GM19023 (cell line): ENCODE results near the gene TMPRSS6.

Experiments used
- ATAC-seq: cut with Tn5 transposase; IDR thresholded peaks from one replicate; pipeline ENCODE4 v1.9.1; 2021; ENCODE audit warnings: mild to moderate bottlenecking, moderate library complexity; ENCODE audit not compliant: unreplicated experiment

The TMPRSS6 gene

DNA sequence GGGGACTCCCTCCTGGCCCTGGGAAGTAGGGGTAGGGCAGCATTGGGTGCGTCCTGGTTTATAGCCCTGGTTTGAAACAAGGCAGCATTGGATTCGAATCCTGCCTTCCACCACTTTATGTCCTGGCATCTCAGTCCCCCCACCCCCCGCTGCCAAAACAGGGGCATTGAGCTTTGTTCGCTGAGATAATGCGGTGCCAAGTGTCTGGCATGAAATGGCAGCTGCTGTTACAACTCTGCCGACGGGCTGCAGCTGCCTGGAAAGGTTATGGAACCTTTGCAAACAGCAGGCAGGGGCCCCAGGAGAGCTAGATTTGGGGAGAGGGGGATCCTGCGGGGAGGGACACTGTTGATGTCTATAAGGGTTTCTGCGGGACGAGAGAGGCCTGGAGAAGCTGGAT is 92.2 kb downstream of the TMPRSS6 start:
- ATAC-seq: no peak

DNA sequence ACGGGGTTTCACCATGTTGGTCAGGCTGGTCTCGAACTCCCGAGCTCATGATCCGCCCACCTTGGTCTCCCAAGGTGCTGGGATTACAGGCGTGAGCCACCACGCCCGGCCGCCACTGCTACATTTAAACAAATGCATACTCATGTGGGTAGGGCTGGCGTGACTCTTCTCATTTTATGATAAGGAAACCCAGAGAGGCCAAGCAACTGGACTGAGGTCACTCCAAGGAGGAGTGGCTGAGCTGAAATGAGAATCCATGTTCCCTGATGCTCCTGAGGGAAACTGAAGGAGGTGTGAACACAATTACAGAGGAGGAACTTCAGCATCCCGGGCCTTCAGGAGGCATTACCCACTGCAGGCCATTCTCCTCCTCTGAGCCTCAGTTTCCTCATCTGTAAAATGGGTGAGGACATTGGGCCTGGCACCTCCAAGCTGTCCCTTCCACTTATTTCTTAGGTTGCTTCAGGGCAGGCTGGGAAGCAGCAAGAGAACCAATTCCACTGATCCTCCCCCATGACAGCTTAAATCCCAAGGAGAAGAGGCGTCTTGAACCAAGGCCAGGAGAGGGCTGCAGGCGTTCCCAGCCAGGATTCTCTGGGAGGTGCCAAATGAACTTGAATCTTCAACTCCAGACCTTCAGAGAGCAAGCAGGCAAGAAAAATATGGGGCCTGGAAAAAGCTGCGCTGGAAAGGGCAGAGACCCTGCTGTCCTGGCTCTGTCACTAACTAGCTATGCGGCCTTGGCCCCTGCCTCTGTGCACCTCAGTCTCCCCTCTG is 93.2 kb downstream of the TMPRSS6 start:
- ATAC-seq: no peak

DNA sequence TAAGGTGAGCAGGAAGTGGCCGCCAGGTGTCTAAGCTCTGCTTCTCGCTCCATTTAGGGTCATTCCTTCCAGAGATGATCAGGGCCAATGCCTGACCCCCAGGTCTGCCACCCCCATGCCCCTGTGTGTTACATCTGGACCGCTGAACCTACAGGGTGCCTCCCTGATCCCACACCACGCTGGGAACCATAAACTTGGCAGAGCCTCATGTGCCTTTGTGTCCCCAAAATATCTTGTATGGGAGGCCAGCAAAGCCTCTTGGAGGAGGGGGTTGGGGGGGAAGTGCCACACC is 94.0 kb downstream of the TMPRSS6 start:
- ATAC-seq: no peak
